K562 (cell line): ENCODE measurements around the gene CNP. TPM values are rescaled to one million over a fixed set of nuclear protein-coding genes. Genes with fewer than 3 reads are reported as not detected.

Experiments used
- ARHGAP35 ChIP-seq: fragments of 450-650 bp; IDR thresholded peaks from 2 replicates; pipeline ENCODE4 v1.6.1; 2018; ENCODE audit not compliant: partially characterized antibody
- ARID1B ChIP-seq: fragments of 450-650 bp; IDR thresholded peaks from 2 replicates; pipeline ENCODE4 v1.6.1; 2016; ENCODE audit warnings: antibody characterized with exemption, mild to moderate bottlenecking, inconsistent platforms
- CEBPB ChIP-seq: fragments of 450-650 bp; IDR thresholded peaks from 2 replicates; pipeline ENCODE4 v1.6.1; 2016; ENCODE audit warnings: missing genetic modification characterization, missing compliant biosample characterization
- CXXC5 ChIP-seq: fragments of 250-450 bp; sonication (Bioruptor Pico); IDR thresholded peaks from 2 replicates; pipeline ENCODE4 v1.8.0; 2022; ENCODE audit warnings: inconsistent platforms, mild to moderate bottlenecking, moderate library complexity
- ELF4 ChIP-seq: fragments of 450-650 bp; formaldehyde crosslinking; IDR thresholded peaks from 2 replicates; pipeline ENCODE4 v1.4.0; 2022; ENCODE audit warnings: missing genetic modification characterization
- EP300 ChIP-seq: IDR thresholded peaks from 2 replicates; pipeline ENCODE4 v1.6.1; 2012; ENCODE audit warnings: low read length, improper control_type of control experiment
- ETV6 ChIP-seq, 3 experiments: fragments of 150-350 bp in 1 of 3; sonication (generic) in 1 of 3; formaldehyde crosslinking in 1 of 3; IDR thresholded peaks; 2 replicates each; pipeline versions ENCODE4 v1.6.1 to v1.8.0; 2014 to 2022; ENCODE audit warnings: borderline replicate concordance in 2 of 3, low read depth in 2 of 3, antibody characterized with exemption in 1 of 3, low read length in 1 of 3, mild to moderate bottlenecking in 1 of 3, missing genetic modification reagents in 1 of 3
- JUND ChIP-seq, 2 experiments: IDR thresholded peaks; 2 replicates in 1 of 2; 3 replicates in 1 of 2; pipeline ENCODE4 v1.6.1; 2011; ENCODE audit warnings: borderline replicate concordance in 2 of 2, low read depth in 2 of 2, low read length in 2 of 2, improper control_type of control experiment in 1 of 2, missing biosample characterization in 1 of 2, missing genetic modification characterization in 1 of 2, missing genetic modification reagents in 1 of 2
- KLF6 ChIP-seq: fragments of 250-450 bp; sonication (Bioruptor Pico); IDR thresholded peaks from 2 replicates; pipeline ENCODE4 v1.4.0; 2020; ENCODE audit warnings: mild to moderate bottlenecking, moderate library complexity, borderline replicate concordance
- MCM5 ChIP-seq: fragments of 450-650 bp; IDR thresholded peaks from 2 replicates; pipeline ENCODE4 v1.6.1; 2016; ENCODE audit warnings: low read depth
- MYC ChIP-seq, 2 experiments: fragments of 250-450 bp in 1 of 2; sonication (Bioruptor Pico) in 1 of 2; IDR thresholded peaks; 2 replicates each; pipeline versions ENCODE4 v1.5.1 to v1.6.1; 2012 to 2021; ENCODE audit warnings: low read depth in 2 of 2, borderline replicate concordance in 1 of 2, improper control_type of control experiment in 1 of 2, low read length in 1 of 2, mild to moderate bottlenecking in 1 of 2, moderate library complexity in 1 of 2
- NBN ChIP-seq: fragments of 450-650 bp; IDR thresholded peaks from 2 replicates; pipeline ENCODE4 v1.6.1; 2016; ENCODE audit warnings: low read depth, mild to moderate bottlenecking
- PCBP2 ChIP-seq: fragments of 200-400 bp; formaldehyde crosslinking; IDR thresholded peaks from 2 replicates; pipeline ENCODE4 v1.6.1; 2018; ENCODE audit warnings: low read length, low read depth, mild to moderate bottlenecking, moderate library complexity; ENCODE audit not compliant: poor library complexity, severe bottlenecking
- POLR2B ChIP-seq: fragments of 450-650 bp; IDR thresholded peaks from 2 replicates; pipeline ENCODE4 v1.6.1; 2018; ENCODE audit warnings: low read depth; ENCODE audit not compliant: partially characterized antibody
- SAFB2 ChIP-seq: fragments of 200-400 bp; formaldehyde crosslinking; IDR thresholded peaks from 2 replicates; pipeline ENCODE4 v1.6.1; 2018; ENCODE audit warnings: borderline replicate concordance, low read length, low read depth, moderate library complexity; ENCODE audit not compliant: severe bottlenecking
- SMAD4 ChIP-seq: fragments of 250-450 bp; sonication (Bioruptor Pico); conservative IDR thresholded peaks from 2 replicates; pipeline ENCODE4 v1.8.0; 2021; ENCODE audit warnings: inconsistent platforms, mild to moderate bottlenecking, moderate library complexity
- SMARCA4 ChIP-seq: fragments of 450-650 bp; IDR thresholded peaks from 2 replicates; pipeline ENCODE4 v1.6.1; 2016
- ZBTB17 ChIP-seq: fragments of 450-650 bp; formaldehyde crosslinking; IDR thresholded peaks from 2 replicates; pipeline ENCODE4 v1.4.0; 2020; ENCODE audit warnings: mild to moderate bottlenecking
- ZNF133 ChIP-seq: fragments of 250-450 bp; sonication (Bioruptor Pico); IDR thresholded peaks from 2 replicates; pipeline ENCODE4 v1.4.0; 2020; ENCODE audit warnings: mild to moderate bottlenecking
- ZNF23 ChIP-seq: fragments of 250-450 bp; sonication (Bioruptor Pico); IDR thresholded peaks from 2 replicates; pipeline ENCODE4 v1.4.0; 2020; ENCODE audit warnings: mild to moderate bottlenecking
- ZNF584 ChIP-seq: fragments of 200-800 bp; sonication (Bioruptor generic); IDR thresholded peaks from 2 replicates; pipeline ENCODE4 v1.6.1; 2016; ENCODE audit warnings: low read depth, mild to moderate bottlenecking, missing genetic modification characterization, missing compliant biosample characterization
- ZNF589 ChIP-seq: fragments of 200-800 bp; sonication (Bioruptor generic); IDR thresholded peaks from 2 replicates; pipeline ENCODE4 v1.6.1; 2016; ENCODE audit warnings: low read depth, missing genetic modification characterization, missing compliant biosample characterization
- ZNF75A ChIP-seq: fragments of 450-650 bp; formaldehyde crosslinking; IDR thresholded peaks from 2 replicates; pipeline ENCODE4 v1.4.0; 2020; ENCODE audit warnings: mild to moderate bottlenecking
- ZSCAN32 ChIP-seq: fragments of 450-650 bp; formaldehyde crosslinking; IDR thresholded peaks from 2 replicates; pipeline ENCODE4 v1.4.0; 2020; ENCODE audit warnings: mild to moderate bottlenecking, moderate library complexity
- polyA plus RNA-seq, 8 experiments: library from polyadenylated mRNA; depleted of rRNA in 4 of 8; stranded (reverse) in 5 of 8; unstranded in 3 of 8; fragments of >200 nt; fragmentation: Nextera tagmentation in 2 of 8; fragmentation: Illumina TruSeq in 1 of 8; extraction: Ambion mirVana in 2 of 8; extraction: Trizol in 1 of 8; gene quantifications; 2 replicates each; pipeline versions ENCODE4 v1.2.1 to v1.2.3, GENCODE V29; 2011 to 2014; ENCODE audit warnings: inconsistent platforms in 1 of 8, missing spikeins in 1 of 8
- total RNA-seq, 7 experiments: library from RNA; depleted of rRNA in 6 of 7; stranded (reverse); fragments of >200 nt in 6 of 7; fragmentation: Illumina TruSeq in 2 of 7; extraction: Trizol in 2 of 7; gene quantifications; 2 replicates each; pipeline versions ENCODE4 v1.2.1 to v1.2.3, GENCODE V29; 2011 to 2021; ENCODE audit warnings: low replicate concordance in 1 of 7
- TF ChIP-seq, protein P1 (sequence below): fragments of 250-450 bp; sonication (Bioruptor Pico); IDR thresholded peaks from 2 replicates; pipeline ENCODE4 v1.5.0; 2021; ENCODE audit warnings: mild to moderate bottlenecking, borderline replicate concordance

The CNP gene
- total and polyA plus RNA-seq, 9 of the 15 experiments (the other 6 are each of a cell fraction or from before 2014, with no cell fraction given): 1.7 to 52.0 (median 29.1) TPM

DNA sequence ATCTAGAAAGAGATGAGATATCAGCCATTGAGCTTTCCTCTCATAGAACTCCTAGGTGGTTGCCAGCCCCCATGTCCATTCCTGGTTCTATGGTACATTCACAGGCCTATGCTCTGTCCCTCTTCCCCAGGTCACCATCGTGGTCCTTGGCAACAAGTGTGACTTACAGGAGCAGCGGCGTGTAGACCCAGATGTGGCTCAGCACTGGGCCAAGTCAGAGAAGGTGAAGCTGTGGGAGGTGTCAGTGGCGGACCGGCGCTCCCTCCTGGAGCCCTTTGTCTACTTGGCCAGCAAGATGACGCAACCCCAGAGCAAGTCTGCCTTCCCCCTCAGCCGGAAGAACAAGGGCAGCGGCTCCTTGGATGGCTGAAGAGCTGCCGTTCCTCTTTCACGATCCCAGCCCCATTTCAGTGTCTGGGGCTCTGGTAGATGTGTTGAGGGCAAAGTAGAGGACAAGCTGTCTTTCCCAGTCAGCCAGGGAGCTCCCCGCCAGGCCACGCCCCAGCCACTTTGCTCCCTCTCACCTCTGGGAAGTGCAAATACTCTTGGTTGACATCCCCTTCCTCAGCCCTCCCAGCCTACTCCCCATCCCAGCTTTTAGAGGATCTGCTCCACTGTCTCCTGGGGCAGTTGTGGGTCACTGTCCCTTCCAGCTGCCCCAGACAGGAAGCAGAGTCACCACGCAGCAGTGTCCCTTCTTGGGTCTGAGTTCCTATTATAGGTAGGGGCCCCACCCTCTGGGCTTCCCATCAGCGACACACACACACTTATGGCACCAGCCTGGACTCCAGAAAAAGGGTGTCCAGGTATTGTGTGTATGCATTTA, 57.1 kb downstream of the CNP start (continued):
- TF ChIP-seq, protein P1, sequence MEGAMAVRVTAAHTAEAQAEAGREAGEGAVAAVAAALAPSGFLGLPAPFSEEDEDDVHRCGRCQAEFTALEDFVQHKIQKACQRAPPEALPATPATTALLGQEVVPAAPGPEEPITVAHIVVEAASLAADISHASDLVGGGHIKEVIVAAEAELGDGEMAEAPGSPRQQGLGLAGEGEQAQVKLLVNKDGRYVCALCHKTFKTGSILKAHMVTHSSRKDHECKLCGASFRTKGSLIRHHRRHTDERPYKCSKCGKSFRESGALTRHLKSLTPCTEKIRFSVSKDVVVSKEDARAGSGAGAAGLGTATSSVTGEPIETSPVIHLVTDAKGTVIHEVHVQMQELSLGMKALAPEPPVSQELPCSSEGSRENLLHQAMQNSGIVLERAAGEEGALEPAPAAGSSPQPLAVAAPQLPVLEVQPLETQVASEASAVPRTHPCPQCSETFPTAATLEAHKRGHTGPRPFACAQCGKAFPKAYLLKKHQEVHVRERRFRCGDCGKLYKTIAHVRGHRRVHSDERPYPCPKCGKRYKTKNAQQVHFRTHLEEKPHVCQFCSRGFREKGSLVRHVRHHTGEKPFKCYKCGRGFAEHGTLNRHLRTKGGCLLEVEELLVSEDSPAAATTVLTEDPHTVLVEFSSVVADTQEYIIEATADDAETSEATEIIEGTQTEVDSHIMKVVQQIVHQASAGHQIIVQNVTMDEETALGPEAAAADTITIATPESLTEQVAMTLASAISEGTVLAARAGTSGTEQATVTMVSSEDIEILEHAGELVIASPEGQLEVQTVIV: peak; percentile 63; the same call in 1 of the 2 replicates
- TF ChIP-seq CEBPB (tag): peak; percentile 99
- TF ChIP-seq MCM5: no peak
- TF ChIP-seq SMARCA4: peak; percentile 64; the same call in 1 of the 2 replicates
- peak; percentile 81 for TF ChIP-seq CXXC5 (CRISPR knock-in tag)
- TF ChIP-seq ARID1B: peak; percentile 61; the same call in 1 of the 2 replicates
- TF ChIP-seq NBN: 0 out of 2 replicates have a peak, but pooled peaks have one; percentile 59
- TF ChIP-seq SAFB2: no peak
- peak; percentile 68; the same call in 1 of the 2 replicates for TF ChIP-seq ZBTB17 (CRISPR knock-in tag)
- peak; percentile 93 for TF ChIP-seq SMAD4 (CRISPR knock-in tag)
- TF ChIP-seq KLF6 (CRISPR knock-in tag): peak; percentile 70; the same call in 1 of the 2 replicates
- peak; percentile 82 for TF ChIP-seq MYC (IDR thresholded peaks at IDR 0.05; ENCODE audit: low read depth, low read length)
- TF ChIP-seq MYC (CRISPR knock-in tag; IDR thresholded peaks at IDR 0.05; ENCODE audit: borderline replicate concordance, low read depth): no peak
- no peak for TF ChIP-seq ETV6 (IDR thresholded peaks at IDR 0.05; ENCODE audit: borderline replicate concordance in 1 of 2, low read depth in 2 of 2, low read length in 1 of 2)
- no peak for TF ChIP-seq ETV6 (CRISPR knock-in tag; IDR thresholded peaks at IDR 0.05; ENCODE audit: borderline replicate concordance)
- TF ChIP-seq PCBP2: no peak
- TF ChIP-seq EP300: peak; percentile 82
- no peak for TF ChIP-seq ZNF75A (CRISPR knock-in tag)
- peak; percentile 52; the same call in 1 of the 2 replicates for TF ChIP-seq ZNF589 (CRISPR knock-in tag)
- peak; percentile 56 for TF ChIP-seq POLR2B
- no peak for TF ChIP-seq ZNF23 (CRISPR knock-in tag)
- TF ChIP-seq ZNF133 (CRISPR knock-in tag): 0 out of 2 replicates have a peak, but pooled peaks have one; percentile 12
- no peak for TF ChIP-seq ARHGAP35
- TF ChIP-seq JUND (IDR thresholded peaks at IDR 0.05; ENCODE audit: borderline replicate concordance, low read depth, low read length): peak; percentile 97
- TF ChIP-seq JUND (tag; IDR thresholded peaks at IDR 0.05; ENCODE audit: borderline replicate concordance, low read depth, low read length): peak; percentile 78; the same call in 1 of the 3 replicates
- TF ChIP-seq ZNF584 (CRISPR knock-in tag): peak; percentile 93
- TF ChIP-seq ELF4 (CRISPR knock-in tag): peak; percentile 19; the same call in 1 of the 2 replicates
- TF ChIP-seq ZSCAN32 (CRISPR knock-in tag): peak; percentile 93
